ENCODE results near the gene ERCC1.
"Not testable (repeated sequence)": the region's sequence is repeated elsewhere in the genome, so short reads cannot be mapped to it uniquely, and the experiment has no call there.

Gene ERCC1

GRCh38 chr19:45428384-45429231 is 4.9 kb upstream of the ERCC1 start:
- peak; percentile 72 for DNase-seq

DNA sequence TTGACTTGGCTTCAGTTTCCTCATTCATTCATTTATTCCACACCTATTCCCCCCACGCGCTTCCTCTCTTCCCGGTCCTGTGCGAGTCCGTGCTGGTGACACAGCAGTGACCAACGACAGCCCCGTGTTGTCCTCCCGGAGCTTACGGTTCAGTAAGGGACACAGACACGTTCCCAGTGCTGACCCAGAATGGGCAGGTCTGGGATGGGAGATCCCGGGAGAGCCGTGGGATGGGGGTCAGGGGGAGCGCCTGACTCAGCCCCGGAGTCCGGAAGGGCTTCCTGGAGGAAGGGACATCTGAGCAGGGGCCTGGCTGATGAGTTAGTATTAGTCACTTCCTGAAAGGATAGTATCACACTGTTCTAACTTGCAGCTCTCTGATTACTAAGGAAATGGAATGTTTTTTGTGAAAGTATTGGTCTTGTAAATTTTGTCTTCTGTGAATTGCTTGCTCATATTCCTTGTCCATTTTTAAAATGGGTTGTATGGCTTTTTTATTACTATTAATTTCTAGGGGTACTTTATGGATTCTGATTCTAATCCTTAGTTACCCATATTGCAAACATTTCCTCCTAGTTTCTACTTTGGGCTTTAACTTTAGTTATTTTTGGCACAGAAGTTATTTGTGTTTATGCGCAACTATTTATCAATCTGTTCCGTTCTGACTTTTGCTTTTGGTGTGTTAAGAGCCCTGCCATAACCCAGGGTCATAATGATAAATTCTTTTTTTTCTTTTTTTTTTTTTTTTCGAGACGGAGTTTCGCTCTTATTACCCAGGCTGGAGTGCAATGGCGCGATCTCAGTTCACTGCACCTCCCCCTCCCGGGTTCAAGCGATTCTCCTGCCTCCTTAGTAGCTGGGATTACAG is 708 bp upstream of the ERCC1 start:
- DNase-seq = peak; percentile 59

GRCh38 chr19:45423033-45423588 is 606 bp downstream of the ERCC1 start:
- no peak for DNase-seq

DNA sequence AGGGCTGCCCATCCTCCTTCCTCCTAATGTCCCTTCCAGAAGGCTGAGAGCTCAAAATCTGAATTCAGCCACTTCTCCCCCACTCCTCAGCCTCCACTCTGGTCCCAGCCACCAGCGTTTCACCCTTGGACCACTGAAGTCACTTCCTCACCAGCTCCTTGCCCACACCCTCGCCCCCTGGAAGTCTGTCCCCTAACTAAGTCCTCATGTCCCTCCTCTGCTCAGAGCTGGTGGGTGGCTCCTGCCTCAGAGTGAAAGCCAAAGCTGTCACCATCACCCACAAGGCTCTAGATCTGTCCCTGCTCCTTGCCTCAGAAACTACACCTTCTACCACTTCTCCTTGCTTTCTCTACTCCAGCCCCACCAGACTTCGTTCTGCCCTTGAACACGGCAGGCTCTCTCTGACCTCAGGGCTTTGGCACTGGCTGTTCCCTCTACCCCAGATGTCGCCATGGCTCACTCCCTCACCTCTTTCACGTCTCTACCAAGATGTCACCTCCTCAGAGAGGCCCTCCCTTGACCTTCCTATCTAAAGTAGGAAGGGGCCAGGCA is 1.7 kb downstream of the ERCC1 start:
- DNase-seq = no peak

- DNase-seq = no peak
These were observed 2.8 kb downstream of the ERCC1 start for GRCh38 chr19:45420871-45421270.

GRCh38 chr19:45420356-45420755 is 3.4 kb downstream of the ERCC1 start:
- no peak for DNase-seq

- DNase-seq = no peak
These were observed 3.8 kb downstream of the ERCC1 start for GRCh38 chr19:45419895-45420294.

GRCh38 chr19:45419396-45419795 is 4.3 kb downstream of the ERCC1 start:
- no peak for DNase-seq

GRCh38 chr19:45418802-45419201 is 4.9 kb downstream of the ERCC1 start:
- DNase-seq = no peak

DNA sequence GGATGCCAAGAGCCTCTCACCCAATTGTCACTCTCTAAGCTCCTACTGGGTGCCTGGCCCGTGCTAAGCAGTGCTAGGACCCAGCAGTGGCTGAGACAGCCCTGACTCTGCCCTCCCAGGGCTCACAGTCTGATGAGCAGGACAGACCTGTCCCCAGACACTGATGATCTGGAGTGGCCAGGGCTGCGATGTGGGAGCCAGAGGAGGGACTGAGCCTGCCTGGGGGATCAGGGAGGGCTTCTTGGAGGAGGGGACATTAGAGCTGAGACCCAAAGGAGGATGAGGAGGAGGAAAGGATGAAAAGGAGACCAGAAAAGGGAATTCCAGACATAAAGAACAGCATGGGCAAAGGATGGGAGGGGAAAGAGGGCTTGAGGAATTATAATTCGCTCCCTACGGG is 6.6 kb downstream of the ERCC1 start:
- no peak for DNase-seq

DNA sequence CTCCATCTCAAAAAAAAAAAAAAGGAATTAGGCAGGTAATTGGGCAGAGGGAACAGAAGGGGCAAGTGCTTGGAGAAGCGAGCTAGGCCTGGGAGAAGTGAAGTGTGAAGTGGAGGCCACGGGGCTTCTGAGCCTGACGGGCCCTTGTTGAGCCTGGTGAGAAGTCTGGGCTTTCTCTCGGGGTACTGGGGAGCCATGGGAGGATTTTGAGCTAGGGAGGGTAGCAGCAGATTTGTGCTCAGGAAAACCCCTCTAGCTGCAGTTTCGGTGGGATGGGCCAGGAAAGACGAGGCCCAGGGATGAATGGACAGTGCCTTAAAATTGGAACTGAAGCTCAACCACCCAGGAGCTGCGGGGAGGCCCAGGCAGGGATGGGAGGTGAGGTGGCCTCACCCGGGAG is 9.2 kb downstream of the ERCC1 start:
- no peak for DNase-seq

DNA sequence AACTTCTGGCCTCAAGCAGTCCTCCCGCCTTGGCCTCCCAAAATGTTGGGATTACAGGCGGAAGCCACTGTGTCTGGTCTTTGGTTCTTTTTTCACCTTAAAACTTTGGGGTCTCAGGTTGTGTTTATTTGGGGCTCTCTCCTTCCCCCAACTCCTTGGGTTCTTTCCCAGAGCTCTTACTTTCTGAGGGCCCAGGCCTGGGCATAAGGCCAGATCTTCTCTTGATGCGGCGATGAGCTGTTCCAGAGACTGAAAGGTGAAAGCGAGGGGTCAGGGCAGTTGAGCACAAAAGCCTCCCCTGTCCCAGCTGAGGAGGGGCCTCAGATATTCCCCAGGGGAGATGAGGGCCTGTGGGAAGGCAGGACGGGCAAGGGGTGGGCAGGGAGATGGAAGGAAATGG is 10.2 kb downstream of the ERCC1 start:
- DNase-seq = no peak

DNA sequence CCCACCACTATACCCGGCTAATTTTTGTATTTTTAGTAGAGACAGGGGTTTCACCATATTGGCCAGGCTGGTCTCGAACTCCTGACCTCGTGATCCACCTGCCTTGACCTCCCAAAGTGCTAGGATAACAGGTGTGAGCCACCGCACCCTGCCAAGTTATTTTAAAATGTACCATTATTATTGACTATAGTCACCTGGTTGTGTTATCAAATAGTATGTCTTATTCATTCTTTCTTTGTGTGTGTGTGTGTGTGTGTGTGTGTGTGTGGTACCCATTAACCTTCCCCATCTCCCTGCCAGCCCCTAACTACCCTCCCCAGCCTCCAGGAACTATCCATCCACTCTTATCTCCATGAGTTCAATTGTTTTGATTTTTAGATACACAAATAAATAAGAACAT is 13.4 kb downstream of the ERCC1 start:
- DNase-seq = not testable (repeated sequence)

DNA sequence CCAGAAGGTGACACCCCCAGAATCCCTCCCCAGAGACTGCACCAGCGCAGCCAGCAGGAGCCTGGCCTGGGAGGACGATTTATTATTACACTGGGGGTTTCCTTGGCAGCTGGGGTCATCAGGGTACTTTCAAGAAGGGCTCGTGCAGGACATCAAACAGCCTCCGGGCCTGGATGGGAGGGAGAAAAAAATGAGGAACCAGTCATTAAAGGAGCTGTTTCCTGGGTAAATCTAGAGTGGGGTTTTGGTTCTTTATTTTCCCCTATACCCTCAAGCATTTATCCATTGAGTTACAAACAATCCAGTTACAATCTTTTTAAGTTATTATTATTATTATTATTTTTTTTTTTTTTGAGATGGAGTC is 14.2 kb downstream of the ERCC1 start:
- DNase-seq = no peak

DNA sequence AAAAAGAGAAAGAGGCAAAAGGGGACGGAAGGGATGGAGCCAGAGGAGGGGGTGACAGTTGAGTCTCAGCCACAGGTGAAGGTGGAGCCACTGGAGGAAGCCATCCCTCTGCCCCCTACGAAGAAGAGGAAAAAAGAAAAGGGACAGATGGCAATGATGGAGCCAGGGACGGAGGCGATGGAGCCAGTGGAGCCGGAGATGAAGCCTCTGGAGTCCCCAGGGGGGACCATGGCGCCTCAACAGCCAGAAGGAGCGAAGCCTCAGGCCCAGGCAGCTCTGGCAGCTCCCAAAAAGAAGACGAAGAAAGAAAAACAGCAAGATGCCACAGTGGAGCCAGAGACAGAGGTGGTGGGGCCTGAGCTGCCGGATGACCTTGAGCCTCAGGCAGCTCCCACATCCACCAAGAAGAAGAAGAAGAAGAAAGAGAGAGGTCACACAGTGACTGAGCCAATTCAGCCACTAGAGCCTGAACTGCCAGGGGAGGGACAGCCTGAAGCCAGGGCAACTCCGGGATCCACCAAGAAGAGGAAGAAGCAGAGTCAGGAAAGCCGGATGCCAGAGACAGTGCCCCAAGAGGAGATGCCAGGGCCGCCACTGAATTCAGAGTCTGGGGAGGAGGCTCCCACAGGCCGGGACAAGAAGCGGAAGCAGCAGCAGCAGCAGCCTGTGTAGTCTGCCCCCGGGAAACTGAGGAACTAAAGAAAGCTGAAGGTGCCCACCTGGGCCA is 14.7 kb downstream of the ERCC1 start:
- no peak for DNase-seq

GRCh38 chr19:45408121-45408520 is 15.6 kb downstream of the ERCC1 start:
- DNase-seq = no peak

GRCh38 chr19:45407585-45407984 is 16.1 kb downstream of the ERCC1 start:
- not testable (repeated sequence) for DNase-seq

GRCh38 chr19:45407091-45407375 is 16.7 kb downstream of the ERCC1 start:
- DNase-seq = no peak

GRCh38 chr19:45406226-45407090 is 17.3 kb downstream of the ERCC1 start, which contains the start of gene POLR1G:
POLR1G (plus strand) TSS chr19:45406644; CDS start chr19:45406697, 53 bp downstream.
- peak; percentile 85 for DNase-seq

DNA sequence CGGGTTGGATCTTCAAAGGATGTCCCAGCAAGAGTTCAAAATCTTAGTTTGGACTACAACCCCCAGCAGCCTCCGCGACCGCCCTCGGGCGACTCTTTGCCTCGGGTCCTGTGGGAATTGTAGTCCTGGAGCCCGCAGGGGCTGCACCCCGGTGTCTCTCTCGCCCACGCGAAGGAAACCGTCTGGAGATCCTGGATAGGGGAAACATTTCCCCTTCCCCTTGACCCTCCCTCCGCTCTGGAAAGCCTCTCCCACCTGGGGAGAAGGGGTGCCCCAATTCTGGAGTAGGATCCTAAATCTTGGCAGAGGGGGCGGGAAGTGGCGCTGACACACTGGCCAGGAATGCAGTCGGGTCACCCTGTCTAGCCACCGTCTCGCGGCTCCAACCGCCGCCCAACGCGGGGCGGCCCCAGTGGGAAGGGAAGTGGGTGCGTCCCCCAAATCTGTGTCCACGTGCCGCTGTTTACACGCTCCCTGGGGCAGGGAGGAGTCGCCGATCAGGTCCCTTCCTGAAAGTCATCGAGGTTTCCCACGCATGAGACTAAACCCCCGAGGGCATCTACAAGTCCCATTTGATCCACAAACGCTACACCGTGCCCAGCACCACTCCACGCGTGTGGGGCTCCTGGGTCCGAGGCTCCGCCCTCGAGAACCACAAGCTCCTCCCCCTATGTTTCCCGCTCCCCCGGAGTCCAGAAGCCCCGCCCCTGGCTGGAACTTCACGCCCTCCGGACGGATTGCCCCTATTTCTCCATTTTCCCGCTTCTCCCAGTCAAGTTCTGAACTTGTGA is 18.1 kb downstream of the ERCC1 start:
- DNase-seq = peak; percentile 89
